Heart right ventricle (tissue), 16 donors: ENCODE measurements around the gene ATG13. TPM values are rescaled to one million over a fixed set of nuclear protein-coding genes. Genes with fewer than 3 reads are reported as not detected.

Source experiments
- ATAC-seq, 8 donors: fragments of 200-7000 bp; cut with Tn5 transposase; one replicate each; pipeline ENCODE4 v1.9.1; 2020; ENCODE audit warnings: mild to moderate bottlenecking in 8 of 8, moderate library complexity in 8 of 8, moderate number of reproducible peaks in 1 of 8
- DNase-seq, 2 donors: peaks; one replicate each; pipeline ENCODE4 v3.0.0-alpha.2; 2020
- H3K27ac ChIP-seq, 10 donors: fragments of 200-600 bp; sonication (generic) in 2 of 10; one replicate each; pipeline versions ENCODE4 v1.5.0 to v1.8.0; 2020 to 2022; ENCODE audit warnings: mild to moderate bottlenecking in 3 of 10
- H3K27me3 ChIP-seq, 7 donors: fragments of 200-600 bp; one replicate each; pipeline ENCODE4 v1.8.0; 2021 to 2022; ENCODE audit warnings: mild to moderate bottlenecking in 2 of 7
- H3K36me3 ChIP-seq, 9 donors: fragments of 200-600 bp; sonication (generic) in 1 of 9; one replicate each; pipeline versions ENCODE4 v1.5.0 to v1.8.0; 2020 to 2022; ENCODE audit warnings: mild to moderate bottlenecking in 2 of 9
- H3K4me1 ChIP-seq, 9 donors: fragments of 200-600 bp; sonication (generic) in 1 of 9; one replicate each; pipeline versions ENCODE4 v1.5.0 to v1.8.0; 2020 to 2022; ENCODE audit warnings: mild to moderate bottlenecking in 4 of 9
- H3K4me3 ChIP-seq, 10 donors: fragments of 200-600 bp; sonication (generic) in 2 of 10; one replicate each; pipeline versions ENCODE4 v1.5.0 to v1.8.0; 2020 to 2022; ENCODE audit warnings: mild to moderate bottlenecking in 7 of 10, moderate library complexity in 2 of 10
- H3K9me3 ChIP-seq, 11 donors: fragments of 200-600 bp in 10 of 11; sonication (generic) in 2 of 11; one replicate each; pipeline versions ENCODE4 v1.5.0 to v1.8.0; 2013 to 2022; ENCODE audit warnings: mild to moderate bottlenecking in 2 of 11, control low read depth in 1 of 11, moderate library complexity in 1 of 11
- WGBS, 2 donors: extraction: QIAGEN DNeasy Blood & Tissue Kit; methylation state at CpG; one replicate each; pipeline ENCODE4 v1.1.7; 2013; ENCODE audit warnings: inconsistent platforms in 1 of 2; 5-methylcytosine and 5-hydroxymethylcytosine counted together
- intact Hi-C, 10 donors: fragments of 100-400 bp; cut with DNase I; formaldehyde crosslinking; loops; one replicate each; pipeline versions ENCODE4 v1.11.1 to v1.14.2; 2022
- polyA plus RNA-seq, 2 donors: library from polyadenylated mRNA; stranded (reverse); fragments of 200-250 nt; gene quantifications; one replicate each; pipeline ENCODE4 v1.2.3, GENCODE V29; 2013
- total RNA-seq, 10 donors: library from RNA; stranded (reverse); fragmentation: NEBNext Ultra II Directional in 3 of 10; extraction: Animal tissue kit (Norgen Biotek cat#: 25700) in 3 of 10; gene quantifications; one replicate each; pipeline versions ENCODE4 v1.2.1 to v1.2.4, GENCODE V29; 2021 to 2023
- TF ChIP-seq, protein P1 (sequence below), 9 donors: fragments of 200-600 bp; sonication (generic) in 2 of 9; IDR thresholded peaks; one replicate each; pipeline versions ENCODE4 v1.5.0 to v1.8.0; 2021 to 2022; ENCODE audit warnings: antibody characterized with exemption in 9 of 9, mild to moderate bottlenecking in 5 of 9, moderate library complexity in 1 of 9
- donor health status: Arrhythmogenic right ventricular cardiomyopathy.
- donor health status: ischemic (EF 13 %, LVEDD 7.1; RV severe dilation, severe dysfunction).
- donor health status: healthy with polysubstance abuse.
- donor health status: DM: no; HTN: yes; CAD: no.
- donor health status: DM: no; HTN: no; CAD: no.
- donor health status: ischemic (EF 25% LVEDD 6.9; RV normal size, moderate dysfunction).
- donor health status: ischemic (EF 25% LVEDD 5.7; RV mildly dilated, moderate dysfunction).
- donor health status: healthy.
- donor health status: DM: yes; HTN: yes; CAD: no.
- donor health status: Ischemic cardiomyopathy.
- donor health status: ischemic (EF 35%, LVEDD 5.7; RV mildly dilated, moderate dysfunction).
- donor health status: nonischemic (EF 11% LVEDD 7.7; RV severe dilation, severe dysfunction).
- donor health status: DM: yes; HTN: yes; CAD: no.
- donor health status: PGD.
- donor health status: ischemic (EF 29% LVEDD 5.4; RV normal size, mild dysfunction).
- donor health status: nonischemic (EF 23%, LVEDD 6.1; RV moderate dilation, normal function).

Gene ATG13
- total and polyA plus RNA-seq, 12 donors = 25.8 to 50.6 (median 40.8) TPM

DNA sequence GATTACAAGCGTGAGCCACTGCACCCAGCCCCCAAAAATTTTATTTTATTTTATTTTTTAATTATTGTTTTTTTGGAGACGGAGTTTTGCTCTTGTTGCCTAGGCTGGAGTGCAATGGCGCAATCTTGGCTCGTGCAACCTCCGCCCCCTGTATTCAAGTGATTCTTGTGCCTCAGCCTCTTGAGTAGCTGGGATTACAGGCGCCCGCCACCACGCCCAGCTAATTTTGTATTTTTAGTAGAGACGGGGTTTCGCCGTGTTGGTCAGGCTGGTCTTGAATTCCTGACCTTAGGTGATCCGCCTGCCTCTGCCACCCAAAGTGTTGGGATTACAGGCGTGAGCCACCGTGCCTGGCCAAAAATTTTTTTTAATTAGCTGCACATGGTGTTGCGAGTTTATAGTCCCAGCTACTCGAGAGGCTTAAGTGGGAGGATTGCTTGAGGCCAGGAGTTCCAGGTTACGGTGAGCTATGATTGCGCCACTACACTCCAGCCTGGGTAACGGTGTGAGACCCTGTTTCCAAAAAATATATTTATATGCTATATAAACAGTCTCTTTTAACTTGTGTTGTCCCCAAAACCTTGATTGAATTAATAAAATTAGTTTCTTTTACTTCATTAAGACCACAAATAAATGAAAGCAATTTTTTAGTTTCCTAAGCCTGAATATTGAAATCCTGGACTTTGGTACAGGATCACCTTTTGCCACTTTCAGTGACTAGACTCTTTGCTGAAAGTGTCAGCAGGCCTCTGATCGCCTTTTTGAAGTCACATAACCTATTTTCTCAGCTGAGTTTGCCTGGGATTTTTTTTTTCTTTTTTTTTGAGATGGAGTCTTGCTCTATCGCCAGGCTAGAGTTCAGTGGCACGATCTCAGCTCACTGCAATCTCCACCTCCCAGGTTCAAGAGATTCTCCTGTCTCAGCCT lies 16.2 kb downstream of the ATG13 start:
- H3K4me3 ChIP-seq = no peak overlapping the region
- TF ChIP-seq, protein P1, sequence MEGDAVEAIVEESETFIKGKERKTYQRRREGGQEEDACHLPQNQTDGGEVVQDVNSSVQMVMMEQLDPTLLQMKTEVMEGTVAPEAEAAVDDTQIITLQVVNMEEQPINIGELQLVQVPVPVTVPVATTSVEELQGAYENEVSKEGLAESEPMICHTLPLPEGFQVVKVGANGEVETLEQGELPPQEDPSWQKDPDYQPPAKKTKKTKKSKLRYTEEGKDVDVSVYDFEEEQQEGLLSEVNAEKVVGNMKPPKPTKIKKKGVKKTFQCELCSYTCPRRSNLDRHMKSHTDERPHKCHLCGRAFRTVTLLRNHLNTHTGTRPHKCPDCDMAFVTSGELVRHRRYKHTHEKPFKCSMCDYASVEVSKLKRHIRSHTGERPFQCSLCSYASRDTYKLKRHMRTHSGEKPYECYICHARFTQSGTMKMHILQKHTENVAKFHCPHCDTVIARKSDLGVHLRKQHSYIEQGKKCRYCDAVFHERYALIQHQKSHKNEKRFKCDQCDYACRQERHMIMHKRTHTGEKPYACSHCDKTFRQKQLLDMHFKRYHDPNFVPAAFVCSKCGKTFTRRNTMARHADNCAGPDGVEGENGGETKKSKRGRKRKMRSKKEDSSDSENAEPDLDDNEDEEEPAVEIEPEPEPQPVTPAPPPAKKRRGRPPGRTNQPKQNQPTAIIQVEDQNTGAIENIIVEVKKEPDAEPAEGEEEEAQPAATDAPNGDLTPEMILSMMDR (IDR thresholded peaks at IDR 0.05) = no peak
- intact Hi-C loops = no loop called here
- ATAC-seq (no peak), DNase-seq (no peak)
- H3K36me3 ChIP-seq = peaks cover 0 to 89% (median 19%) of the 10 kb centered on the region in 9 donors
- no peaks in the 10 kb centered on the region for H3K9me3 ChIP-seq
- H3K27me3 ChIP-seq = no peaks in the 10 kb centered on the region
- H3K27ac ChIP-seq = no peak overlapping the region
- peaks cover 0 to 9% (median 0%) of the 10 kb centered on the region in 9 donors for H3K4me1 ChIP-seq
- WGBS, 2 donors = 95 to 96% methylated on average over 22 of the region's 22 CpGs

DNA sequence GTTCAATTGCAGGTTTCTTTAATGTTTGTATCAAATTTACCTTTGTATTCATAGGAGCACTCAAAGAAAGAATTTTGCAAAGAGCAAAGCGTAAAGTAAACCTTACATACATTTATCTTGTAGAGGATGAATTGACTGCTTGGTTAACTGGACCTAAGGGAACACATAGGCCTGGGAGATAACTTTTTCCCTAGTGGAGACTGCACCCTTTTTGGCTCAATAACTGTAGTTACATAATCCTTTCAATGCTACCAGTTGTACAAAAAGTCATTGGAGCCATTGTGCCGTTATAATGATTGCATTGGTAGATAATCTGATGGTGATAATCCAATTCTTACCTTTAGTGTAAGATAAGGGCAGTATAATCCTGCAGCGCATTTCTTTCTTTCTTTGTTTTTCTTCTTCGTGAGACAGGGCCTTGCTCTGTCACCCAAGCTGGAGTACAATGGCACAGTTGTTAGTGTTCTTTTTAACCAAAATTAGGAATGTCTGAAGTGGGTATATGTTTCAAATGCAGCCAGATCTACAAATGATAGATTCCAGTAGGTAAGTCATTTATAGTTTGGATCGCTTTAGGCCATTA lies 18.3 kb downstream of the ATG13 start:
- no peak for DNase-seq
- peaks cover 0 to 90% (median 20%) of the 10 kb centered on the region in 9 donors for H3K36me3 ChIP-seq
- 89 to 91% methylated on average over 5 of the region's 5 CpGs for WGBS, 2 donors
- TF ChIP-seq, protein P1 (IDR thresholded peaks at IDR 0.05) = no peak
- H3K4me1 ChIP-seq = peaks cover 0 to 9% (median 0%) of the 10 kb centered on the region in 9 donors
- no peak overlapping the region for H3K27ac ChIP-seq
- intact Hi-C loops = loop anchor here in 1 of 10 donors (5.0 kb wide), 1 partner anchor 1027 kb away; no protein-coding TSS in a partner anchor
- no peaks in the 10 kb centered on the region for H3K27me3 ChIP-seq
- ATAC-seq = no peak
- H3K4me3 ChIP-seq = no peak overlapping the region
- no peaks in the 10 kb centered on the region for H3K9me3 ChIP-seq

DNA sequence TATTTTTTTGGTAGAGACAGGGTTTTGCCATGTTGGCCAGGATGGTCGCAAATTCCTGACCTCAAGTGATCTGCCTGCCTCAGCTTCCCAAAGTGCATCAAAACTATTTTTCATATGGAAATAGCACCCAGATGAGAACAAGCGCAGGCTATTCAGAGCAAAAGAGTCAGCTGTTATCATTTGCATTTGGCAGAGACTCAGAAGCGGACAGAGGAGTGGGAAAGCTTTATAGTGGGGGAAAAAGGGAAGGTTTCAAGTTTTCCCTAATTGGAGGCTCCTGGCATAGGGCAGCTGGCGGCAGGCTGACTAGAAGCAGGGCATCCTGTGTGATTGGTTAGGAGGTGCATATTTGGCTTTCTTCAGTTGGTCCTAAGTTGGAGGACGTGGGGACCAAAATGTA lies 20.2 kb downstream of the ATG13 start:
- 95 to 96% methylated on average over 5 of the region's 5 CpGs for WGBS, 2 donors
- intact Hi-C loops = loop anchor here in 1 of 10 donors (5.0 kb wide), 1 partner anchor 1025 kb away; no protein-coding TSS in a partner anchor
- Histone ChIP-seq H3K4me1 (peaks cover 0 to 9% (median 0%) of the 10 kb centered on the region in 9 donors), H3K27ac (no peak overlapping the region), H3K36me3 (peaks cover 0 to 86% (median 20%) of the 10 kb centered on the region in 9 donors), H3K4me3 (no peak overlapping the region), H3K27me3 (no peaks in the 10 kb centered on the region), H3K9me3 (no peaks in the 10 kb centered on the region)
- TF ChIP-seq, protein P1 (IDR thresholded peaks at IDR 0.05) = no peak
- DNase-seq (no peak), ATAC-seq (no peak)

DNA sequence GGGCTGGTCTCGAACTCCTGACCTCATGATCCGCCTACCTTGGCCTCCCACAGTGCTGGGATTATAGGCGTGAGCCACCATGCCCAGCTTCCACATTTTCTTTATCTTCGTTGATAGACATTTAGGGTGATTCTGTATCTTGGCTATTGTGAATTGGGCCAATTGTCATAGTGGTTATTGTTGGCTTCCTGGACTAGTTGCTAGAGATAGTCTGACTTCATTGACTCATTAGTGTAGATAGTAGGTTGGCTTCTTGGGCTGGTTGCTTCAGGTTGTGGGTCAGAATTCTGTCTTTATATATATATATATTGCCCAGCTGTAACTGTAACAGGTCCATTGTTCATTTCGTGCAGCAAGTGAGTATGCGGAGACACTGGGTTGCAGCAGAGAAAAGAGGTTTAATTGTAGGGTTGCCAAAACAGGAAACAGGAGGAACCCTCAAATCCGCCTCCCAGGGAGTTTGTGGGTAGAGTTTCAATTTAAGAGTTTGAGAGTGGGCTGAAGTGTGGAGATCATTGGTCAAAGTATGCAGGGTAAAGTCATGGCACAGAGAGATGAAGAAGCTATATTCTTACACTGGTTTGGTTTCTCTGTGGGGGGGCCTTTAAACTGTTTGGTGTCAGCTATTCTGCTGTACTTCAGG lies 22.0 kb downstream of the ATG13 start:
- TF ChIP-seq, protein P1 (IDR thresholded peaks at IDR 0.05) = no peak
- 94 to 98% methylated on average over 7 of the region's 7 CpGs for WGBS, 2 donors
- H3K27me3 ChIP-seq = no peaks in the 10 kb centered on the region
- no peak for ATAC-seq
- no peak overlapping the region for H3K27ac ChIP-seq
- H3K36me3 ChIP-seq = peaks cover 0 to 81% (median 20%) of the 10 kb centered on the region in 9 donors
- DNase-seq = no peak
- H3K4me3 ChIP-seq = no peak overlapping the region
- intact Hi-C loops = loop anchor here in 1 of 10 donors (5.0 kb wide), 1 partner anchor 1023 kb away; no protein-coding TSS in a partner anchor
- H3K4me1 ChIP-seq = peaks cover 0 to 9% (median 0%) of the 10 kb centered on the region in 9 donors
- H3K9me3 ChIP-seq = no peaks in the 10 kb centered on the region
